Measurements from ENCODE around the gene CHCHD2.
"Not testable (repeated sequence)": the region's sequence is repeated elsewhere in the genome, so short reads cannot be mapped to it uniquely, and the experiment has no call there.

Gene CHCHD2

GRCh38 chr7:56083150-56083785, 23.0 kb downstream of the CHCHD2 start:
- CTCF ChIA-PET: interaction anchor here (0.6 to 1.4 kb wide), 3 partner anchors 10 to 16 kb away, joined by 3 to 8 read pairs (median 3); partner anchors contain the start of gene PHKG1
- peak overlapping the region; percentile 32 for H3K27ac ChIP-seq
- POLR2A ChIA-PET (ENCODE audit: low non-redundant PET): no interaction called here
- no peak for TF ChIP-seq CTCF (conservative IDR thresholded peaks at IDR 0.05; ENCODE audit: low read depth)
- no peak for DNase-seq (ENCODE audit: low spot score)

- TF ChIP-seq CTCF (conservative IDR thresholded peaks at IDR 0.05; ENCODE audit: low read depth): no peak
- DNase-seq (ENCODE audit: low spot score): no peak
- 0 out of 2 replicates have a peak overlapping the region, but pooled peaks have one; percentile 1 for H3K27ac ChIP-seq
- CTCF ChIA-PET: no interaction called here
- POLR2A ChIA-PET (ENCODE audit: low non-redundant PET): no interaction called here
These were observed 24.5 kb downstream of the CHCHD2 start for GRCh38 chr7:56081626-56082340.

GRCh38 chr7:56080726-56081435, 25.4 kb downstream of the CHCHD2 start:
- CTCF ChIA-PET; H3K27ac ChIP-seq; DNase-seq (ENCODE audit: low spot score); POLR2A ChIA-PET (ENCODE audit: low non-redundant PET): not testable (repeated sequence)

DNA sequence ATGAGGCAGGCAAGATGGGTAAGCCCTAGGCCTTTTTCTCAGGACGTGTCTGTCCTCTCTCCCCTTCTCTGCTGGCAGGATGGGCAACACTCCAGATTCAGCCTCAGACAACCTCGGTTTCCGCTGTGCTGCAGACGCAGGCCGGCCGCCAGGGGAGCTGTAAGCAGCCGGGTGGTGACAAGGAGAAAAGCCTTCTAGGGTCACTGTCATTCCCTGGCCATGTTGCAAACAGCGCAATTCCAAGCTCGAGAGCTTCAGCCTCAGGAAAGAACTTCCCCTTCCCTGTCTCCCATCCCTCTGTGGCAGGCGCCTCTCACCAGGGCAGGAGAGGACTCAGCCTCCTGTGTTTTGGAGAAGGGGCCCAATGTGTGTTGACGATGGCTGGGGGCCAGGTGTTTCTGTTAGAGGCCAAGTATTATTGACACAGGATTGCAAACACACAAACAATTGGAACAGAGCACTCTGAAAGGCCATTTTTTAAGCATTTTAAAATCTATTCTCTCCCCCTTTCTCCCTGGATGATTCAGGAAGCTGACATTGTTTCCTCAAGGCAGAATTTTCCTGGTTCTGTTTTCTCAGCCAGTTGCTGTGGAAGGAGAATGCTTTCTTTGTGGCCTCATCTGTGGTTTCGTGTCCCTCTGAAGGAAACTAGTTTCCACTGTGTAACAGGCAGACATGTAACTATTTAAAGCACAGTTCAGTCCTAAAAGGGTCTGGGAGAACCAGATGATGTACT, 26.7 kb downstream of the CHCHD2 start:
- H3K27ac ChIP-seq: peak overlapping the region; percentile 61
- ChIA-PET CTCF (no interaction called here), POLR2A (ENCODE audit: low non-redundant PET) (interaction anchor here (0.6 kb wide), 1 partner anchor 122 kb away, joined by 3 read pairs; no protein-coding TSS in a partner anchor)
- no peak; the same call in 1 of the 2 replicates for TF ChIP-seq CTCF (conservative IDR thresholded peaks at IDR 0.05; ENCODE audit: low read depth)
- no peak for DNase-seq (ENCODE audit: low spot score)

DNA sequence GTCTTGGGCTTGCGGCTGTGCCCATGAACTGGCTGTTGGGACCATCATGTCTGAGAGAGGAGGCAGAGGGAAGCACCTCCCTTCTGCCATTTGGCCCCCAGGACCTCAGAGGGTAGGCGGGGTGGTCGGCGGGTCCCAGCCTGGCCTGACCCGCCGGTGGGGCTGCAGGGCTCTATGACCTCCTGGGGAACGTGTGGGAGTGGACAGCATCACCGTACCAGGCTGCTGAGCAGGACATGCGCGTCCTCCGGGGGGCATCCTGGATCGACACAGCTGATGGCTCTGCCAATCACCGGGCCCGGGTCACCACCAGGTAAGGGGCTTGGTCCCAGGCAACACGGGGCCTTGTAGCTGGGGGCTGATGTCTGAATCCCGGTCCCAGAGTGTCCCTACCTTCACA, 28.1 kb downstream of the CHCHD2 start:
- ChIA-PET POLR2A (ENCODE audit: low non-redundant PET) (no interaction called here), CTCF (no interaction called here)
- H3K27ac ChIP-seq: no peak overlapping the region
- TF ChIP-seq CTCF (conservative IDR thresholded peaks at IDR 0.05; ENCODE audit: low read depth): no peak
- DNase-seq (ENCODE audit: low spot score): no peak

GRCh38 chr7:56077681-56078080, 28.6 kb downstream of the CHCHD2 start:
- TF ChIP-seq CTCF (conservative IDR thresholded peaks at IDR 0.05; ENCODE audit: low read depth): no peak
- H3K27ac ChIP-seq: no peak overlapping the region
- POLR2A ChIA-PET (ENCODE audit: low non-redundant PET): no interaction called here
- DNase-seq (ENCODE audit: low spot score): no peak
- CTCF ChIA-PET: no interaction called here
